ENCODE data around the gene MRTFA. TPM values are rescaled to one million over a fixed set of nuclear protein-coding genes. Genes with fewer than 3 reads are reported as not detected.

The MRTFA gene
- total RNA-seq, 1 experiment from 2014 or later = 44.7 TPM

- Histone ChIP-seq H3K79me2 (ENCODE audit: low read depth) (peaks cover 98% of the 10 kb centered on the region), H3K4me1 (replicated peaks; ENCODE audit: insufficient read depth) (peaks cover 22% of the 10 kb centered on the region), H3K4me2 (no peak overlapping the region), H3K36me3 (ENCODE audit: low read depth) (no peaks in the 10 kb centered on the region), H3K9me3 (ENCODE audit: insufficient read depth, low read depth) (no peaks in the 10 kb centered on the region), H3K27ac (peak overlapping the region; percentile 20; the same call in 1 of the 2 replicates), H3K27me3 (ENCODE audit: insufficient read depth, low read depth) (no peaks in the 10 kb centered on the region), H3K9me2 (ENCODE audit: insufficient read depth) (no peaks in the 10 kb centered on the region), H2AFZ (no peak overlapping the region), H4K20me1 (ENCODE audit: insufficient read depth) (no peaks in the 10 kb centered on the region; the same call in 1 of the 2 replicates), H3F3A (ENCODE audit: insufficient read depth, low read depth) (peaks cover 12% of the 10 kb centered on the region; the same call in 1 of the 2 replicates), H3K4me3 (no peak overlapping the region)
- no peak for TF ChIP-seq EZH2 (IDR thresholded peaks at IDR 0.05; ENCODE audit: low read depth)
- no peak for TF ChIP-seq CTCF (conservative IDR thresholded peaks at IDR 0.05)
- intact Hi-C loops (cut with micrococcal nuclease; ENCODE audit: unreplicated experiment) = no loop called here
- POLR2A ChIA-PET (ENCODE audit: unreplicated experiment) = interaction anchor here (0.6 to 1.3 kb wide), 2 partner anchors 24 to 31 kb away, joined by 3 to 5 read pairs; partner anchors contain the start of gene MRTFA
- peak; percentile 11 to 76 for DNase-seq
- no TSS peak for BruUV-seq (replicated peaks)
- CTCF ChIA-PET = no interaction called here
These were observed 30.8 kb downstream of the MRTFA start for GRCh38 chr22:40605761-40606160.

GRCh38 chr22:40603088-40603605 is 33.4 kb downstream of the MRTFA start:
- DNase-seq = peak in 1 of 2 experiments; percentile 52
- Histone ChIP-seq H3K27ac (peak overlapping the region; percentile 33), H3K4me2 (peak overlapping the region; percentile 8; the same call in 1 of the 2 replicates), H3K9me2 (ENCODE audit: insufficient read depth) (no peaks in the 10 kb centered on the region), H3K36me3 (ENCODE audit: low read depth) (no peaks in the 10 kb centered on the region), H3K27me3 (ENCODE audit: insufficient read depth, low read depth) (no peaks in the 10 kb centered on the region), H3K79me2 (ENCODE audit: low read depth) (peaks cover 97% of the 10 kb centered on the region), H3F3A (ENCODE audit: insufficient read depth, low read depth) (peaks cover 19% of the 10 kb centered on the region; the same call in 1 of the 2 replicates), H3K9me3 (ENCODE audit: insufficient read depth, low read depth) (no peaks in the 10 kb centered on the region), H2AFZ (no peak overlapping the region), H3K4me1 (replicated peaks; ENCODE audit: insufficient read depth) (peaks cover 28% of the 10 kb centered on the region), H3K4me3 (no peak overlapping the region), H4K20me1 (ENCODE audit: insufficient read depth) (peaks cover 11% of the 10 kb centered on the region; the same call in 1 of the 2 replicates)
- TF ChIP-seq EZH2 (IDR thresholded peaks at IDR 0.05; ENCODE audit: low read depth) (no peak), CTCF (conservative IDR thresholded peaks at IDR 0.05) (no peak)
- CTCF ChIA-PET = interaction anchor here (0.5 kb wide), 1 partner anchor 689 kb away, joined by 5 read pairs; no protein-coding TSS in a partner anchor
- no TSS peak for BruUV-seq (replicated peaks)
- POLR2A ChIA-PET (ENCODE audit: unreplicated experiment) = interaction anchor here (0.6 kb wide), 1 partner anchor 1965 kb away, joined by 4 read pairs; no protein-coding TSS in a partner anchor
- intact Hi-C loops (cut with micrococcal nuclease; ENCODE audit: unreplicated experiment) = no loop called here

- Histone ChIP-seq H3K9me3 (ENCODE audit: insufficient read depth, low read depth) (no peaks in the 10 kb centered on the region), H3K4me2 (no peak overlapping the region), H3K79me2 (ENCODE audit: low read depth) (peaks cover 97% of the 10 kb centered on the region), H3K27me3 (ENCODE audit: insufficient read depth, low read depth) (no peaks in the 10 kb centered on the region), H3K4me3 (no peak overlapping the region), H4K20me1 (ENCODE audit: insufficient read depth) (peaks cover 14% of the 10 kb centered on the region; the same call in 1 of the 2 replicates), H2AFZ (no peak overlapping the region), H3K27ac (no peak overlapping the region), H3K4me1 (replicated peaks; ENCODE audit: insufficient read depth) (peaks cover 32% of the 10 kb centered on the region), H3K9me2 (ENCODE audit: insufficient read depth) (no peaks in the 10 kb centered on the region), H3K36me3 (ENCODE audit: low read depth) (no peaks in the 10 kb centered on the region), H3F3A (ENCODE audit: insufficient read depth, low read depth) (peaks cover 19% of the 10 kb centered on the region; the same call in 1 of the 2 replicates)
- ChIA-PET POLR2A (ENCODE audit: unreplicated experiment) (no interaction called here), CTCF (interaction anchor here (0.7 kb wide), 1 partner anchor 35 kb away, joined by 4 read pairs; no protein-coding TSS in a partner anchor)
- TF ChIP-seq EZH2 (IDR thresholded peaks at IDR 0.05; ENCODE audit: low read depth) = no peak
- no peak for TF ChIP-seq CTCF (conservative IDR thresholded peaks at IDR 0.05)
- intact Hi-C loops (cut with micrococcal nuclease; ENCODE audit: unreplicated experiment) = no loop called here
- no TSS peak for BruUV-seq (replicated peaks)
- DNase-seq = no peak
These were observed 34.3 kb downstream of the MRTFA start for GRCh38 chr22:40602231-40602630.

Data from PC-9 (cell line).